HUES64 (cell line): Measurements from ENCODE around the gene RAPGEF5. TPM values are rescaled to one million over a fixed set of nuclear protein-coding genes. Genes with fewer than 3 reads are reported as not detected.
A peak's percentile ranks its signal among the peaks of the same experiment; 100 is the strongest.

Experiments used
- H3K27ac ChIP-seq: 2 replicates; pipeline ENCODE4 v1.7.0; 2013; ENCODE audit warnings: low read depth, low read length, inconsistent platforms
- H3K27me3 ChIP-seq: 2 replicates; pipeline ENCODE4 v1.6.1; 2013; ENCODE audit warnings: mild to moderate bottlenecking, low read length; ENCODE audit not compliant: insufficient read depth
- H3K36me3 ChIP-seq: 2 replicates; pipeline ENCODE4 v1.6.1; 2013; ENCODE audit warnings: mild to moderate bottlenecking, low read length; ENCODE audit not compliant: insufficient read depth
- H3K4me1 ChIP-seq: 2 replicates; pipeline ENCODE4 v1.6.1; 2013; ENCODE audit warnings: mild to moderate bottlenecking, low read length, moderate library complexity; ENCODE audit not compliant: insufficient read depth
- H3K4me3 ChIP-seq: 2 replicates; pipeline ENCODE4 v1.5.1; 2013; ENCODE audit warnings: mild to moderate bottlenecking, low read length, moderate library complexity
- H3K9ac ChIP-seq: 2 replicates; pipeline ENCODE4 v1.6.1; 2013; ENCODE audit warnings: mild to moderate bottlenecking, low read depth, low read length
- H3K9me3 ChIP-seq: 2 replicates; pipeline ENCODE4 v1.6.1; 2013; ENCODE audit warnings: low read depth, low read length; ENCODE audit not compliant: insufficient read depth
- WGBS: fragments of 150-250, 120-280 bp; methylation state at CpG from one replicate; pipeline ENCODE4 v1.1.7; 2013; ENCODE audit warnings: missing lambda C conversion rate; 5-methylcytosine and 5-hydroxymethylcytosine counted together
- polyA plus RNA-seq, 2 experiments: library from polyadenylated mRNA; stranded (reverse); fragments of 50-300 nt; gene quantifications; one replicate each; pipeline ENCODE4 v1.2.3, GENCODE V29; 2013

Gene RAPGEF5
- polyA plus RNA-seq (2013, experiment 1 of 2) = 4.4 TPM
- polyA plus RNA-seq (2013, experiment 2 of 2) = 3.8 TPM

DNA sequence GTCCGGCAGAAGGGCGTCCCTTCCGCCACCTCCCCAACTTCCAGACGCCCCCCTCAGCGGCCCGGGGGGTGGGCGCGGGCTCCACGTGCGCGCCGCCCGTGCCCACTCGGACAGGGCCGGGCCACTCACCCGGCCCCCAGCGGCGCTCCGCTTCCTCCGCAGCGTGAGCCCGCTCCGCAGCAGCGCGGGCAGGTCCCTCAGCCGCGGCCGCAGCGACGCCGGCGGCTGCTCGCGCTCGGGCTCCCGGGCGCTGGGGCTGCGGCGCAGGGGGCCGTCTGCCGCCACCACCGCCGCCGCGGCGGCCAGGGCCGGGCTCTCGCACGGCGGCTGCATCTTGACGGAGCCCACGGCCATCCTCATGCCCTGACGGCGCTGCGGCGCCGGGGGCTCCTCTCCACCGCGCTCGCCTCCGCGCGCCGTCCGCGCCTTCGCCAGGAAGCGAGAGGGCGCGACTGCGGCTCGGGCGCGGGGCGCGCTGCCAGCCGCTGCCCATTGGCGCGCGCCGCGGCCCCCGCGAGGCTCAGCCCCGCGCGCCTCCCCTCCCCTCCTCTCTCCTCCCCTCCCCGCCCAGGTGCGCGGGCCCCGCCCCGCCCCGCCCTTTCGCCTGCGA, at the start of gene RAPGEF5:
TSS of gene RAPGEF5 (minus strand) at position 454 of the 610 bp plus-strand sequence. CDS start at position 360, 94 bp downstream.
- Histone ChIP-seq H3K4me1 (peaks cover 14% of the 10 kb centered on the region; the same call in 1 of the 2 replicates), H3K4me3 (peak within 1 kb of the TSS; percentile 62), H3K36me3 (no peaks in the 10 kb centered on the region), H3K27ac (no peak within 1 kb of the TSS), H3K27me3 (peaks cover 29% of the 10 kb centered on the region), H3K9me3 (no peaks in the 10 kb centered on the region), H3K9ac (peak within 1 kb of the TSS; percentile 68)
- WGBS = under 1% methylated on average over 95 of the region's 95 CpGs

- no peak overlapping the region for H3K9ac ChIP-seq
- no peaks in the 10 kb centered on the region for H3K27me3 ChIP-seq
- H3K9me3 ChIP-seq = no peaks in the 10 kb centered on the region
- no peak overlapping the region for H3K27ac ChIP-seq
- H3K4me1 ChIP-seq = peaks cover 4% of the 10 kb centered on the region
- H3K4me3 ChIP-seq = no peak overlapping the region
- WGBS = 91% methylated on average over 4 of the region's 4 CpGs
- H3K36me3 ChIP-seq = no peaks in the 10 kb centered on the region
Measured at GRCh38 chr7:22406715-22407114, 49.8 kb upstream of the RAPGEF5 start.

DNA sequence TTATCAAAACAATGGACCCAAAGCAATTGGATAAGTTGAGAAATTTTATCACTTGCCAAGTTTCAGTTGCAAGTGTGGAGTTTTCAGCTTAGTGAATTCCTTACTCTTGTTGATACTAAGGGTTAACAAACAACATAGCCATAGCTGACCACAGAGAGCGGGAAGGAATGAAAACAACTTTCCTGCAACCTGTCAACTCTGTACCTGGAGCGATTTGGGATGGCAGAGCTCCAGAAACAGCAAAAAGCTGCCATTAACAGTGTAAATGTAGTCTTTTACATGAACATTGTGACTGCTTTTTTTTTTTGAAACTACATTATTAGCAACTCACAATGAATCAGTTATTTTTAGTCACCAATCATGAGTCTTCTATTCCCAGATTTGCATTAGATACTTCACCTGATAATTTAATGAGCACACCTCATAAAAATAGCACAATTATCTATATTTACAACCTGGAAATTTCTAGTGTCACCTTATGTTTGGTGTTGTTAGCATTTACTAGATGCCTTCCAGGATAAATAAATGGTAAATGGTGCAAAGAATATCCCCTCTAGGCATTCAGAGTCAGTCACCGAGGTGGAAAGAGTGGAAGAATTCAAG, 47.6 kb upstream of the RAPGEF5 start:
- Histone ChIP-seq H3K4me1 (no peaks in the 10 kb centered on the region), H3K4me3 (no peak overlapping the region), H3K9ac (no peak overlapping the region), H3K36me3 (no peaks in the 10 kb centered on the region), H3K27ac (no peak overlapping the region), H3K27me3 (no peaks in the 10 kb centered on the region), H3K9me3 (no peaks in the 10 kb centered on the region)
- WGBS = 94% methylated on average over 3 of the region's 3 CpGs

- Histone ChIP-seq H3K27ac (no peak overlapping the region), H3K9me3 (no peaks in the 10 kb centered on the region), H3K27me3 (no peaks in the 10 kb centered on the region), H3K4me1 (peaks cover 4% of the 10 kb centered on the region; the same call in 1 of the 2 replicates), H3K36me3 (no peaks in the 10 kb centered on the region), H3K4me3 (no peak overlapping the region), H3K9ac (no peak overlapping the region)
- 95% methylated on average over 2 of the region's 2 CpGs for WGBS
Measured at GRCh38 chr7:22403344-22403743, 46.4 kb upstream of the RAPGEF5 start.

- Histone ChIP-seq H3K4me1 (peaks cover 4% of the 10 kb centered on the region; the same call in 1 of the 2 replicates), H3K9me3 (no peaks in the 10 kb centered on the region), H3K27ac (no peak overlapping the region), H3K27me3 (no peaks in the 10 kb centered on the region), H3K36me3 (no peaks in the 10 kb centered on the region), H3K9ac (no peak overlapping the region), H3K4me3 (no peak overlapping the region)
- 92% methylated on average over 2 of the region's 2 CpGs for WGBS
Measured at GRCh38 chr7:22402250-22402649, 45.3 kb upstream of the RAPGEF5 start.

DNA sequence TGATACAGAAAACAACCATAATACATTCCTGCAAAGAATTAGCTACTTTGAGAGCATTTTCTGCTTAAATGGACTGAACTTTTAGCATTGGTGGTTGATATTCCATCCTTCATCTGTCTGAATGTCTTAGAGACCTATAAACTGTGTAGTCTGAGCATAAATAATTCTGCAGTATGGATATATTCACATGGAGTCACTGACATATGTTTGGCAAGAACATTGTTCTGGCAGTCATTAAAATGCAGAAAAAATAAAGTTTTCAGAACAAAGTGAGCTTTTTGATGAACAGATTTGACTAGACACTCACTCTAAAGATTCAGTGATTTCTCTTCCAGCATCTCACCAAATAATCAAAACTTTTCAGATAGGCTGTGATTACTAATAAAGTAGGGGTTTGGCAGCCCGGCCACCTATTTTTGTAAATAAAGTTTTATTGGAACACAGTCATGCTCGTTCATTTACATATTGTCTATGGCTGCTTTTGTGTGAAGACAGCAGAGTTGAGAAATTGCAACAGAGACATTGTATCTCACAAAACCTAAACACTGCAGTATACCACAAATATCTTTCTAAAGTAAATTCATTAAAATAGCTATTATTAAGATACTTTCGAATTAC, 44.1 kb upstream of the RAPGEF5 start:
- Histone ChIP-seq H3K27me3 (no peaks in the 10 kb centered on the region), H3K9ac (no peak overlapping the region), H3K9me3 (no peaks in the 10 kb centered on the region), H3K4me1 (peaks cover 4% of the 10 kb centered on the region; the same call in 1 of the 2 replicates), H3K27ac (no peak overlapping the region), H3K4me3 (no peak overlapping the region), H3K36me3 (no peaks in the 10 kb centered on the region)
- 82% methylated on average over 2 of the region's 3 CpGs for WGBS

DNA sequence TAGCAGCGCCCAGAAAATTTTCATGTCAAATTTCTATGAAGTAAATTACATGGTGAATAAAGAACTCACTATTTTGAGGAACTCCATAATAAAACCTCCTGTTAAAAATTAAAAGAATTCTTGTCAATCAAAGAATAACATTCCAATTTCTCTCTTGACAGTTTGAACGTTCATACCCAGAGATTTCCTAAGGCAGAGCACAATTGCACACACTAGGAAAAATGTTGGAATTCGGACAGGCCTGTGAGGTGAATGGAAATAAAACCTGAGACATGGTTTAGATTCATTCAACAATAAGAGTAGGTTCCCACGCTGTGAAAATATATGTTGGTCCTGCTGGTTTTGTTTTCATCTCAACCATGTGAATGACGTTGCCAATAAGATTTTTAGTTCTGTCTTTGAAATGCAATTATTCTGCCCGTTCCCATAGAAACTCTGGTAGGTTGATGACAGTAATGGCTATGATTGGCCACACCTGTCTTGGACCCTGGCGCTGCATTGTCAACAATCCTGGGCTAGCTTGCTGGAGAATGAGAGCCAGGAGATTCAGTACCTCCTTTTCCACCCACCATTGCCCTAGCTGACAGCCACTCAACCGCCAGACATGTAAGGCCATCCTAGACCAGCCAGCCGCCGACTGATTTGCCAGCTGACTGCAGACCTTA, 43.3 kb upstream of the RAPGEF5 start:
- H3K27me3 ChIP-seq = no peaks in the 10 kb centered on the region
- no peaks in the 10 kb centered on the region for H3K9me3 ChIP-seq
- H3K36me3 ChIP-seq = no peaks in the 10 kb centered on the region
- H3K4me3 ChIP-seq = no peak overlapping the region
- H3K4me1 ChIP-seq = peaks cover 4% of the 10 kb centered on the region; the same call in 1 of the 2 replicates
- no peak overlapping the region for H3K9ac ChIP-seq
- no peak overlapping the region for H3K27ac ChIP-seq
- WGBS = 87% methylated on average over 9 of the region's 10 CpGs

DNA sequence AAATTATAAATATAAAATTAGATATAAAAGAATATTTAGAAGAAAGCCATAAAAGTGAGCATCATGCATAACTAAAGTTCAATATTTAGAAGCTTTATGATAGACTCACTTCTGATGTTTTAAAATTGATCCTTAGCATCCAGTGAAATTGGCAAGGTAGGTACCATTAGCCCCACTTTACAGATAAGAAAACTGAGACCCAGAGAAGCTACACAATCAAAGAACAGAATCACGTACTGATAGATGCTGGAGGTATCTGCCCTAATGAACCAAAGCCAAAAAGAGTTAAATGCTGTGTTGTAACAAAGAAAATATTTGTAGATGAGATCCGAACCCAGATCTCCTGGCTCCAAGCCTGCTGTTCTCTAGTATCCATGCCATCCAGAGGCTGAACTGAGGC, 42.6 kb upstream of the RAPGEF5 start:
- Histone ChIP-seq H3K27me3 (no peaks in the 10 kb centered on the region), H3K27ac (no peak overlapping the region), H3K4me1 (peaks cover 4% of the 10 kb centered on the region; the same call in 1 of the 2 replicates), H3K9ac (no peak overlapping the region), H3K4me3 (no peak overlapping the region), H3K36me3 (no peaks in the 10 kb centered on the region), H3K9me3 (no peaks in the 10 kb centered on the region)
- 96% methylated on average over 2 of the region's 2 CpGs for WGBS

DNA sequence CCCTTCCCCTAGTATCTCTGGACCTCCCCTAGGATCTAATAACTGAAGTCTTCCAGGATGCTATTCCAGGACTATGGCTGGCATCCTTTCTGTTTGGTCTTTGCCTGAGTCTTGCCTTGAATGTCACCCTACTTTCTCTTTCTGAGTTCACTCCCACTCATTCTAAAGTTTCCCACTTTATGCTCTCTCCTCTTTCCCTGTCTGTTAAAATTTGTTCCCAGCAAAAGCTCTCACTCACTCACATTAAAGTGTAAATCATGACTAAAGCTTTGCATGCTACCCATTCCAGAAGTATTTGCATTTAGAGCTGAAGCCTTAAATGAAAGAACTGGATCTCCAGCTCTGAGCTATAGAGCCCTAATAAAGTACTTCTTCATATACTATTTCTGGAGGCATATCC, 42.1 kb upstream of the RAPGEF5 start:
- H3K4me3 ChIP-seq = no peak overlapping the region
- no peak overlapping the region for H3K27ac ChIP-seq
- H3K27me3 ChIP-seq = no peaks in the 10 kb centered on the region
- H3K36me3 ChIP-seq = no peaks in the 10 kb centered on the region
- H3K9me3 ChIP-seq = no peaks in the 10 kb centered on the region
- no peak overlapping the region for H3K9ac ChIP-seq
- H3K4me1 ChIP-seq = peaks cover 4% of the 10 kb centered on the region; the same call in 1 of the 2 replicates

GRCh38 chr7:22397981-22398380, 41.0 kb upstream of the RAPGEF5 start:
- Histone ChIP-seq H3K9me3 (no peaks in the 10 kb centered on the region), H3K27ac (no peak overlapping the region), H3K27me3 (no peaks in the 10 kb centered on the region), H3K4me1 (peaks cover 4% of the 10 kb centered on the region; the same call in 1 of the 2 replicates), H3K36me3 (no peaks in the 10 kb centered on the region), H3K9ac (no peak overlapping the region), H3K4me3 (no peak overlapping the region)
- 76% methylated on average over 5 of the region's 5 CpGs for WGBS

- no peak overlapping the region for H3K27ac ChIP-seq
- no peaks in the 10 kb centered on the region for H3K9me3 ChIP-seq
- H3K9ac ChIP-seq = no peak overlapping the region
- peaks cover 4% of the 10 kb centered on the region; the same call in 1 of the 2 replicates for H3K4me1 ChIP-seq
- no peaks in the 10 kb centered on the region for H3K27me3 ChIP-seq
- H3K36me3 ChIP-seq = no peaks in the 10 kb centered on the region
- no peak overlapping the region for H3K4me3 ChIP-seq
- WGBS = 71% methylated on average over 6 of the region's 6 CpGs
Measured at GRCh38 chr7:22395222-22395621, 38.3 kb upstream of the RAPGEF5 start.
